K562 (cell line): ENCODE results near the gene HACL1. TPM values are rescaled to one million over a fixed set of nuclear protein-coding genes. Genes with fewer than 3 reads are reported as not detected.
A peak's percentile ranks its signal among the peaks of the same experiment; 100 is the strongest.

Source experiments
- ATAC-seq: fragments of 200-7000 bp; cut with Tn5 transposase; 3 replicates; pipeline ENCODE4 v1.9.1; 2020; ENCODE audit warnings: moderate library complexity
- BruUV-seq: library from RNA; stranded (reverse); fragments of 400-500 nt; replicated peaks from 2 replicates; lab custom pipeline; 2021; lab: Mats Ljungman, UMichigan
- CTCF ChIA-PET: fragments of 300-600 bp; formaldehyde crosslinking; extraction: SDS; loops from one replicate; lab custom pipeline; 2021; ENCODE audit warnings: low intra/inter-chr PET ratio; lab: Yijun Ruan, JAX
- POLR2A ChIA-PET: fragments of 300-600, 350-650 bp; sonication (Branson Sonifier 250); formaldehyde crosslinking; extraction: SDS; loops from one replicate; lab custom pipeline; 2021; ENCODE audit warnings: antibody characterized with exemption, inconsistent platforms; lab: Yijun Ruan, JAX
- DNase-seq, 4 experiments: peaks; one replicate each; pipeline versions ENCODE4 v3.0.0 to v3.0.0-alpha.2; 2011 to 2018; ENCODE audit warnings: low spot score in 3 of 4, mixed read lengths in 3 of 4; ENCODE audit errors: extremely low read depth in 1 of 4
- FAIRE-seq: peaks from 2 replicates; lab custom pipeline; 2011; peaks lifted over from hg19 to GRCh38; lab: Jason Lieb, UNC
- H2AFZ ChIP-seq: 2 replicates; pipeline ENCODE4 v1.6.0; 2011; ENCODE audit warnings: low read depth, low read length, control low read depth, inconsistent platforms
- H3K27ac ChIP-seq: fragments of 200-600 bp; 3 replicates; pipeline ENCODE4 v1.8.0; 2011; ENCODE audit warnings: low read depth, mild to moderate bottlenecking, control low read depth, inconsistent platforms, low read length, moderate library complexity, mixed read lengths; ENCODE audit errors: extremely low read depth
- H3K27me3 ChIP-seq, 2 experiments: fragments of 300-600 bp in 1 of 2; 2 replicates in 1 of 2; 3 replicates in 1 of 2; pipeline versions ENCODE4 v1.6.0 to v1.8.0; 2011; ENCODE audit warnings: inconsistent platforms in 2 of 2, low read length in 2 of 2, mild to moderate bottlenecking in 1 of 2, mixed read lengths in 1 of 2, moderate library complexity in 1 of 2; ENCODE audit not compliant: control insufficient read depth in 2 of 2, insufficient read depth in 2 of 2
- H3K36me3 ChIP-seq: fragments of 300-600 bp; 3 replicates; pipeline ENCODE4 v1.8.0; 2011; ENCODE audit warnings: mild to moderate bottlenecking, low read length, inconsistent platforms; ENCODE audit not compliant: control insufficient read depth, insufficient read depth
- H3K4me1 ChIP-seq, 2 experiments: fragments of 200-600 bp in 1 of 2; replicated peaks in 1 of 2; 2 replicates in 1 of 2; 3 replicates in 1 of 2; pipeline versions ENCODE4 v1.5.1 to v1.8.0; 2011; ENCODE audit warnings: inconsistent platforms in 2 of 2, low read length in 2 of 2, mild to moderate bottlenecking in 1 of 2, mixed read lengths in 1 of 2, moderate library complexity in 1 of 2; ENCODE audit not compliant: control insufficient read depth in 2 of 2, insufficient read depth in 2 of 2
- H3K4me2 ChIP-seq: 2 replicates; pipeline ENCODE4 v1.6.1; 2011; ENCODE audit warnings: low read length, control low read depth, inconsistent platforms, mixed read lengths; ENCODE audit not compliant: insufficient read depth
- H3K4me3 ChIP-seq: fragments of 200-600 bp; sonication (generic), shearing (Covaris generic); 2 replicates; pipeline ENCODE4 v1.5.1; 2016; ENCODE audit warnings: control low read depth, inconsistent platforms
- H3K79me2 ChIP-seq: fragments of 200-600 bp; 3 replicates; pipeline ENCODE4 v1.8.0; 2011; ENCODE audit warnings: low read length, inconsistent platforms; ENCODE audit not compliant: control insufficient read depth, insufficient read depth
- H3K9ac ChIP-seq, 2 experiments: 2 replicates each; pipeline versions ENCODE4 v1.6.0 to v1.6.1; 2011; ENCODE audit warnings: low read depth in 2 of 2, low read length in 2 of 2, control low read depth in 1 of 2, inconsistent platforms in 1 of 2, mild to moderate bottlenecking in 1 of 2, mixed read lengths in 1 of 2; ENCODE audit not compliant: insufficient read depth in 1 of 2
- H3K9me1 ChIP-seq: one replicate; pipeline ENCODE4 v1.6.0; 2011; ENCODE audit warnings: inconsistent platforms, mild to moderate bottlenecking, low read length, moderate library complexity; ENCODE audit not compliant: control insufficient read depth, insufficient read depth
- H3K9me3 ChIP-seq: replicated peaks from 2 replicates; pipeline ENCODE4 v1.5.1; 2011; ENCODE audit warnings: low read depth, low read length, inconsistent platforms; ENCODE audit not compliant: control insufficient read depth, insufficient read depth
- H4K20me1 ChIP-seq: replicated peaks from 2 replicates; pipeline ENCODE4 v1.6.1; 2011; ENCODE audit warnings: low read length, inconsistent platforms, mixed read lengths; ENCODE audit not compliant: control insufficient read depth, insufficient read depth
- ARHGAP35 ChIP-seq: fragments of 450-650 bp; IDR thresholded peaks from 2 replicates; pipeline ENCODE4 v1.6.1; 2018; ENCODE audit not compliant: partially characterized antibody
- ESRRA ChIP-seq: fragments of 450-650 bp; IDR thresholded peaks from 2 replicates; pipeline ENCODE4 v1.6.1; 2014; ENCODE audit warnings: low read depth, mild to moderate bottlenecking, moderate library complexity, borderline replicate concordance
- FOS ChIP-seq: IDR thresholded peaks from 3 replicates; pipeline ENCODE4 v1.6.1; 2011; ENCODE audit not compliant: insufficient read length; ENCODE audit errors: extremely low read depth
- GABPA ChIP-seq: fragments of 200-800 bp; sonication (Bioruptor generic); conservative IDR thresholded peaks from 2 replicates; pipeline ENCODE4 v1.6.1; 2016; ENCODE audit warnings: low read depth, missing genetic modification characterization, missing compliant biosample characterization
- NFRKB ChIP-seq: fragments of 450-650 bp; IDR thresholded peaks from 2 replicates; pipeline ENCODE4 v1.6.1; 2016; ENCODE audit warnings: low read depth
- NFXL1 ChIP-seq: fragments of 450-650 bp; formaldehyde crosslinking; IDR thresholded peaks from 2 replicates; pipeline ENCODE4 v1.4.0; 2021; ENCODE audit warnings: mild to moderate bottlenecking
- NR2F6 ChIP-seq: fragments of 450-650 bp; formaldehyde crosslinking; IDR thresholded peaks from 2 replicates; pipeline ENCODE4 v1.4.0; 2020; ENCODE audit warnings: mild to moderate bottlenecking
- RCOR1 ChIP-seq, 2 experiments: IDR thresholded peaks; 2 replicates each; pipeline ENCODE4 v1.6.1; 2012; ENCODE audit warnings: low read depth in 2 of 2, low read length in 2 of 2, borderline replicate concordance in 1 of 2, improper control_type of control experiment in 1 of 2
- SMARCC2 ChIP-seq: fragments of 450-650 bp; IDR thresholded peaks from 2 replicates; pipeline ENCODE4 v1.6.1; 2017; ENCODE audit warnings: antibody characterized with exemption, moderate library complexity, mild to moderate bottlenecking, low read depth
- ZC3H11A ChIP-seq: IDR thresholded peaks from 2 replicates; pipeline ENCODE4 v1.6.1; 2012; ENCODE audit warnings: low read depth, low read length, improper control_type of control experiment
- ZKSCAN8 ChIP-seq: fragments of 200-800 bp; sonication (Bioruptor generic); IDR thresholded peaks from 2 replicates; pipeline ENCODE4 v1.6.1; 2016; ENCODE audit warnings: missing genetic modification characterization, missing compliant biosample characterization
- WGBS: fragments of 100-300 bp; shearing (Covaris generic); methylation state at CpG from one replicate; pipeline ENCODE4 v1.1.6; 2016; ENCODE audit warnings: low coverage, mixed read lengths; ENCODE audit not compliant: insufficient coverage; ENCODE audit errors: missing lambda C conversion rate; 5-methylcytosine and 5-hydroxymethylcytosine counted together
- in situ Hi-C: fragments of 300-500 bp; cut with MboI; formaldehyde crosslinking; loops from 4 replicates; pipeline ENCODE4 v1.15.0; 2018; ENCODE audit warnings: inconsistent platforms, mixed read lengths
- intact Hi-C: fragments of 100-400 bp; cut with micrococcal nuclease; formaldehyde crosslinking; loops from 2 replicates; pipeline ENCODE4 v1.14.2; 2022
- polyA plus RNA-seq, 8 experiments: library from polyadenylated mRNA; depleted of rRNA in 4 of 8; stranded (reverse) in 5 of 8; unstranded in 3 of 8; fragments of >200 nt; fragmentation: Nextera tagmentation in 2 of 8; fragmentation: Illumina TruSeq in 1 of 8; extraction: Ambion mirVana in 2 of 8; extraction: Trizol in 1 of 8; gene quantifications; 2 replicates each; pipeline versions ENCODE4 v1.2.1 to v1.2.3, GENCODE V29; 2011 to 2014; ENCODE audit warnings: inconsistent platforms in 1 of 8, missing spikeins in 1 of 8
- total RNA-seq, 7 experiments: library from RNA; depleted of rRNA in 6 of 7; stranded (reverse); fragments of >200 nt in 6 of 7; fragmentation: Illumina TruSeq in 2 of 7; extraction: Trizol in 2 of 7; gene quantifications; 2 replicates each; pipeline versions ENCODE4 v1.2.1 to v1.2.3, GENCODE V29; 2011 to 2021; ENCODE audit warnings: low replicate concordance in 1 of 7
- TF ChIP-seq, protein P1 (sequence below): fragments of 450-650 bp; IDR thresholded peaks from 2 replicates; pipeline ENCODE4 v1.6.1; 2016; ENCODE audit warnings: antibody characterized with exemption
- TF ChIP-seq, protein P2 (sequence below): fragments of 250-450 bp; sonication (Bioruptor Pico); IDR thresholded peaks from 2 replicates; pipeline ENCODE4 v1.9.0; 2021; ENCODE audit warnings: mild to moderate bottlenecking, inconsistent platforms

The HACL1 gene
- total and polyA plus RNA-seq, 9 of the 15 experiments (the other 6 are each of a cell fraction or from before 2014, with no cell fraction given): 18.9 to 61.5 (median 30.5) TPM

DNA sequence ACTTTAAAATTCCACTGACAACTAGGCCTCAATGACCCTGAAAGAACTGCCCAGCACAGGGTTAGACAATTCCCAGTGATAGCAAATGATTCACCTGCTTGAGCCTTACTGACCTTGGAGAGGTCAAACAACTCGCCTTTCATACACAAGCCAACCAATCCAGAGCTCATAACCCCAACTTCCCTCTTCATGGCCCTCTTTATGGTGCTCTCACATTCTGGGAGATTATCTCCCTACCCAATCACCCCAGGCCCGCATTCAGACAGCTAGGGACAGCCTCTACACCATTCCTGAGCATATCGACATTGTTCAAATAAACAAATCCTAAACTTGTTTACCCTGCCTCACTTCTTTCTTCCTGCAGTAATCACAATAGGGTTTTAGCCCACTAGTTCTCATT, 47.6 kb downstream of the HACL1 start:
- H4K20me1 ChIP-seq: no peaks in the 10 kb centered on the region
- no TSS peak for BruUV-seq
- in situ Hi-C loops (loop anchor here (5.0 kb wide), 1 partner anchor 436 kb away; no protein-coding TSS in a partner anchor), intact Hi-C loops (no loop called here)
- no peak overlapping the region for H2AFZ ChIP-seq
- H3K4me3 ChIP-seq: no peak overlapping the region
- H3K9ac ChIP-seq: no peak overlapping the region
- H3K9me1 ChIP-seq: no peaks in the 10 kb centered on the region
- ChIA-PET CTCF (no interaction called here), POLR2A (no interaction called here)
- H3K27me3 ChIP-seq: no peaks in the 10 kb centered on the region
- H3K27ac ChIP-seq: no peak overlapping the region
- no peak for ATAC-seq
- peak; percentile 90 for TF ChIP-seq ESRRA
- TF ChIP-seq, protein P1, sequence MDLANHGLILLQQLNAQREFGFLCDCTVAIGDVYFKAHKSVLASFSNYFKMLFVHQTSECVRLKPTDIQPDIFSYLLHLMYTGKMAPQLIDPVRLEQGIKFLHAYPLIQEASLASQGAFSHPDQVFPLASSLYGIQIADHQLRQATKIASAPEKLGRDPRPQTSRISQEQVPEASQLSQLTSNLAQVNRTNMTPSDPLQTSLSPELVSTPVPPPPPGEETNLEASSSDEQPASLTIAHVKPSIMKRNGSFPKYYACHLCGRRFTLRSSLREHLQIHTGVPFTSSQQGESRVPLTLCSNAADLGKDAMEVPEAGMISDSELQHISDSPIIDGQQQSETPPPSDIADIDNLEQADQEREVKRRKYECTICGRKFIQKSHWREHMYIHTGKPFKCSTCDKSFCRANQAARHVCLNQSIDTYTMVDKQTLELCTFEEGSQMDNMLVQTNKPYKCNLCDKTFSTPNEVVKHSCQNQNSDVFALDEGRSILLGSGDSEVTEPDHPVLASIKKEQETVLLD: no peak
- TF ChIP-seq ZKSCAN8: no peak
- peaks cover 0 to 8% of the 10 kb centered on the region in 2 experiments; a peak in 2 of 5 replicates for H3K4me1 ChIP-seq
- 14% methylated on average over 3 of the region's 3 CpGs for WGBS
- FAIRE-seq: no peak
- no peaks in the 10 kb centered on the region for H3K79me2 ChIP-seq
- H3K4me2 ChIP-seq: no peak overlapping the region
- H3K36me3 ChIP-seq: no peaks in the 10 kb centered on the region
- DNase-seq: no peak
- no peaks in the 10 kb centered on the region for H3K9me3 ChIP-seq

DNA sequence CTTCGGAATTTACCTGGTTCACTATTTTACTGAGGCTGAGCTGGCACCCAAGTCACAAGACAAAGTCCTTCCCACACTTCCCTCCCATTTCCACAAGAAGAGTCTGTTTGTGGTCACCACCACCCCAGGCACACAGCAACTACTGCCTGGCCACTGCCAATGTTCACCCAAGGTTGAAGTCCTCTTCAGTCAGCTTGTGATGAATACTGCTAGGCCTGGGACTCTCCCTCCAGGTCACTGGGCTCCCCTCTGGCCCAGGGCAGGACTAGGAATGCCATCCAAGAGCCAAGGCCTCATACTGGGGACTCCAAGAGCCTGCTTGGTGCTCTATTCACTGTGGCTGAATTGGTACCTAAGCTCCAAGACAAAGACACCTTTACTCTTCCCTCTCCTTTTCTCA, 49.5 kb downstream of the HACL1 start:
- FAIRE-seq: no peak
- ATAC-seq: no peak
- Histone ChIP-seq H4K20me1 (no peaks in the 10 kb centered on the region), H3K36me3 (no peaks in the 10 kb centered on the region), H3K4me3 (no peak overlapping the region), H3K9ac (no peak overlapping the region), H3K4me2 (no peak overlapping the region), H3K27me3 (no peaks in the 10 kb centered on the region), H3K9me3 (no peaks in the 10 kb centered on the region), H3K27ac (no peak overlapping the region), H3K4me1 (peaks cover 0 to 6% of the 10 kb centered on the region in 2 experiments; a peak in 2 of 5 replicates), H3K79me2 (no peaks in the 10 kb centered on the region), H3K9me1 (no peaks in the 10 kb centered on the region), H2AFZ (no peak overlapping the region)
- 18% methylated on average over 1 of the region's 1 CpG for WGBS
- BruUV-seq: no TSS peak
- intact Hi-C loops (no loop called here), in situ Hi-C loops (loop anchor here (5.0 kb wide), 1 partner anchor 435 kb away; no protein-coding TSS in a partner anchor)
- no peak for DNase-seq
- CTCF ChIA-PET: no interaction called here
- POLR2A ChIA-PET: no interaction called here
- TF ChIP-seq ARHGAP35 (no peak), NFXL1 (CRISPR knock-in tag) (no peak), SMARCC2 (no peak), NR2F6 (CRISPR knock-in tag) (no peak), NFRKB (no peak), RCOR1 (IDR thresholded peaks at IDR 0.05; ENCODE audit: borderline replicate concordance in 1 of 2, low read depth in 2 of 2, low read length in 2 of 2) (no peak), ZC3H11A (no peak), FOS (no peak), GABPA (tag) (no peak)
- TF ChIP-seq, protein P2, sequence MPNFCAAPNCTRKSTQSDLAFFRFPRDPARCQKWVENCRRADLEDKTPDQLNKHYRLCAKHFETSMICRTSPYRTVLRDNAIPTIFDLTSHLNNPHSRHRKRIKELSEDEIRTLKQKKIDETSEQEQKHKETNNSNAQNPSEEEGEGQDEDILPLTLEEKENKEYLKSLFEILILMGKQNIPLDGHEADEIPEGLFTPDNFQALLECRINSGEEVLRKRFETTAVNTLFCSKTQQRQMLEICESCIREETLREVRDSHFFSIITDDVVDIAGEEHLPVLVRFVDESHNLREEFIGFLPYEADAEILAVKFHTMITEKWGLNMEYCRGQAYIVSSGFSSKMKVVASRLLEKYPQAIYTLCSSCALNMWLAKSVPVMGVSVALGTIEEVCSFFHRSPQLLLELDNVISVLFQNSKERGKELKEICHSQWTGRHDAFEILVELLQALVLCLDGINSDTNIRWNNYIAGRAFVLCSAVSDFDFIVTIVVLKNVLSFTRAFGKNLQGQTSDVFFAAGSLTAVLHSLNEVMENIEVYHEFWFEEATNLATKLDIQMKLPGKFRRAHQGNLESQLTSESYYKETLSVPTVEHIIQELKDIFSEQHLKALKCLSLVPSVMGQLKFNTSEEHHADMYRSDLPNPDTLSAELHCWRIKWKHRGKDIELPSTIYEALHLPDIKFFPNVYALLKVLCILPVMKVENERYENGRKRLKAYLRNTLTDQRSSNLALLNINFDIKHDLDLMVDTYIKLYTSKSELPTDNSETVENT (CRISPR knock-in tag): no peak
